Measurements from ENCODE around the gene CEBPB.

Gene CEBPB

DNA sequence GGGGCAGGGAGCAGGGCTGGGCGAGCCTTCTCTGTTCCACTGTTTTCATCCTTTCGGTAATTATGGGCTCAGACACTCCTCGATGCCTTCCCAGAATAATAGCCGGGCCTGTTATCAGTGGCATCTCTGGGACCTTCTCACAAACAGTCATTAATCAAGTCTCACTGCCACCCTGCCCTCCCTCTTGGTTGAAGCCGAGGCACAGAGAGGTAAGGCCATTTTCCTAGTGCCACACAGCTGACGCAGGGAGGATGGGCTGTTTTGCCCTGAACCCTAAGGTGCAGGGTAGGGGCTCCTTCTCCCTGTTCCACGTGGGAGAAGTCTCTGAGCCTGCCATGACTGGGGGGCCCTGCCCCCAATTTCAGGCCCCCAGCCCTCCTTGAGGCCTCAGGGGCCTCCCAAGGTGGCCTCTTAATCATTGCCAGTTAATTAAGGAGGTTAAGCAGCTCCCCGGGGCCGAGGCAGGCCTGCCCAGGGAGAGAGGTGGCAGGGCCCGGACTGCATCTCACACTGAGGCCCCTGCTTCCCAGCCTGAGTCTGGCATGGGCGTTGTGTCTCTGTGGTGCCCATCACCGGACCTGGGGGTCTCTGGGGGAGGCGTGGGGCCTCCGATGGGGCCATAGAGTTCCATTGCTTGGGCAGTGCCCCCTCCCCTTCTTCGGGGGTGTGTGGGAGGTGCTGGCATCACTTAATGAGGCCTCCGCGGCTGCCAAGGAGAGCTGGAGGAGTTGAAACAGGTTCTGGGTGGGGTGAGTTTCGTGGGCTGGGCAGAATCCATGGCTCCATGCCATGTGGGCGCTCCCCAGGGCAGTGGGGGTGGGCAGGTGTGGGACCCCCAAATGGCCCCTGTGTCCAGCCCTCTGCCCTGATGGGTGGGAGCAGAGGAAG is 42.9 kb downstream of the CEBPB start:
- no peak for TF ChIP-seq TAF1 (IDR thresholded peaks at IDR 0.05; ENCODE audit: borderline replicate concordance, insufficient read depth, low read length)
- no peak for TF ChIP-seq POLR2AphosphoS5 (IDR thresholded peaks at IDR 0.05; ENCODE audit: low read depth, low read length)

DNA sequence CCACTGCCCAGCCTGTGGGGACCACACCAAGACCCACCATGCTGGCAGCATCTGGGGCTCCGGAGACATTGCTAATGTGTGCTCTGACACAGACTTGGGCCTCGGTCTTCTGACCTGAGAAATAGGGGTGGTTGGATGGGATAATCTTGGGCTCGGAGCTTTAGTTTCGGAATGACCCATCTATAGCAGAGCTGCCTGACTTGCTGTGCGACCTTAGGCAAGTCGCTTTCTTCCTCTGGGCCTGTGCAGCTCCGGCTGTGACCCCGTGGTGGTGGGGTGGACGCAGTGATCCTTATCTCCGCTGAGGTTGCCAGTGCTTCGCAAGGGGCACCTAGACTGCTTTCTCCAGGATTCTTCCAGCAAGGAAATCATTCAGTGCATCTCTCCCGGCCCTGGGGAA is 43.7 kb downstream of the CEBPB start:
- TF ChIP-seq TAF1 (IDR thresholded peaks at IDR 0.05; ENCODE audit: borderline replicate concordance, insufficient read depth, low read length) (no peak), FOXP2 (optimal IDR thresholded peaks at IDR 0.05; ENCODE audit: borderline replicate concordance, extremely low read depth, extremely low read length, insufficient read depth) (no peak), SIN3A (IDR thresholded peaks at IDR 0.05; ENCODE audit: borderline replicate concordance, insufficient read depth, low read length) (no peak), POLR2AphosphoS5 (IDR thresholded peaks at IDR 0.05; ENCODE audit: low read depth, low read length) (no peak)
- TF ChIP-seq, protein P1, sequence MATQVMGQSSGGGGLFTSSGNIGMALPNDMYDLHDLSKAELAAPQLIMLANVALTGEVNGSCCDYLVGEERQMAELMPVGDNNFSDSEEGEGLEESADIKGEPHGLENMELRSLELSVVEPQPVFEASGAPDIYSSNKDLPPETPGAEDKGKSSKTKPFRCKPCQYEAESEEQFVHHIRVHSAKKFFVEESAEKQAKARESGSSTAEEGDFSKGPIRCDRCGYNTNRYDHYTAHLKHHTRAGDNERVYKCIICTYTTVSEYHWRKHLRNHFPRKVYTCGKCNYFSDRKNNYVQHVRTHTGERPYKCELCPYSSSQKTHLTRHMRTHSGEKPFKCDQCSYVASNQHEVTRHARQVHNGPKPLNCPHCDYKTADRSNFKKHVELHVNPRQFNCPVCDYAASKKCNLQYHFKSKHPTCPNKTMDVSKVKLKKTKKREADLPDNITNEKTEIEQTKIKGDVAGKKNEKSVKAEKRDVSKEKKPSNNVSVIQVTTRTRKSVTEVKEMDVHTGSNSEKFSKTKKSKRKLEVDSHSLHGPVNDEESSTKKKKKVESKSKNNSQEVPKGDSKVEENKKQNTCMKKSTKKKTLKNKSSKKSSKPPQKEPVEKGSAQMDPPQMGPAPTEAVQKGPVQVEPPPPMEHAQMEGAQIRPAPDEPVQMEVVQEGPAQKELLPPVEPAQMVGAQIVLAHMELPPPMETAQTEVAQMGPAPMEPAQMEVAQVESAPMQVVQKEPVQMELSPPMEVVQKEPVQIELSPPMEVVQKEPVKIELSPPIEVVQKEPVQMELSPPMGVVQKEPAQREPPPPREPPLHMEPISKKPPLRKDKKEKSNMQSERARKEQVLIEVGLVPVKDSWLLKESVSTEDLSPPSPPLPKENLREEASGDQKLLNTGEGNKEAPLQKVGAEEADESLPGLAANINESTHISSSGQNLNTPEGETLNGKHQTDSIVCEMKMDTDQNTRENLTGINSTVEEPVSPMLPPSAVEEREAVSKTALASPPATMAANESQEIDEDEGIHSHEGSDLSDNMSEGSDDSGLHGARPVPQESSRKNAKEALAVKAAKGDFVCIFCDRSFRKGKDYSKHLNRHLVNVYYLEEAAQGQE (IDR thresholded peaks at IDR 0.05; ENCODE audit: insufficient read depth in 1 of 2, low read depth in 2 of 2, low read length in 2 of 2) = no peak

DNA sequence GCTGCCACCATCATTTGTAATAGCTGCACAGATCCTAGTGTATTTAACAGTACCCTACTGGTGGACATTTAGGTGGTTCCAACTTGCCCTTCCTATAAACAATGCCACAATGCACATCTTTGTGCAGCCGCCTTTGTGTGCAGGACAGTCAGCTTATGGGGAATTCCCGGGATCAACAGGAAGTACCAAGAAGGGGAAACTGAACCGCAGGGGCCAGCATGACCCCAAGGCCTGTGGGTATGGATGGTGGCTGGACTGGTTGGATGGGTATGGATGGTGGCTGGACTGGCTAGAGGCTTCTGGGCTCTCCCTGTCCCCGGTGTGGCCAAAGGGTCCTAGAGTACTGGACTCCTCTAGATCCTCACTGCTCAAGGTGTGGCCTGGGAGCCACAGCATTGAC is 46.7 kb downstream of the CEBPB start:
- TF ChIP-seq SIN3A (IDR thresholded peaks at IDR 0.05; ENCODE audit: borderline replicate concordance, insufficient read depth, low read length) = no peak
- TF ChIP-seq TAF1 (IDR thresholded peaks at IDR 0.05; ENCODE audit: borderline replicate concordance, insufficient read depth, low read length) = no peak
- TF ChIP-seq FOXP2 (optimal IDR thresholded peaks at IDR 0.05; ENCODE audit: borderline replicate concordance, extremely low read depth, extremely low read length, insufficient read depth) = no peak
- no peak for TF ChIP-seq POLR2AphosphoS5 (IDR thresholded peaks at IDR 0.05; ENCODE audit: low read depth, low read length)
- TF ChIP-seq, protein P1 (IDR thresholded peaks at IDR 0.05; ENCODE audit: insufficient read depth in 1 of 2, low read depth in 2 of 2, low read length in 2 of 2) = no peak

DNA sequence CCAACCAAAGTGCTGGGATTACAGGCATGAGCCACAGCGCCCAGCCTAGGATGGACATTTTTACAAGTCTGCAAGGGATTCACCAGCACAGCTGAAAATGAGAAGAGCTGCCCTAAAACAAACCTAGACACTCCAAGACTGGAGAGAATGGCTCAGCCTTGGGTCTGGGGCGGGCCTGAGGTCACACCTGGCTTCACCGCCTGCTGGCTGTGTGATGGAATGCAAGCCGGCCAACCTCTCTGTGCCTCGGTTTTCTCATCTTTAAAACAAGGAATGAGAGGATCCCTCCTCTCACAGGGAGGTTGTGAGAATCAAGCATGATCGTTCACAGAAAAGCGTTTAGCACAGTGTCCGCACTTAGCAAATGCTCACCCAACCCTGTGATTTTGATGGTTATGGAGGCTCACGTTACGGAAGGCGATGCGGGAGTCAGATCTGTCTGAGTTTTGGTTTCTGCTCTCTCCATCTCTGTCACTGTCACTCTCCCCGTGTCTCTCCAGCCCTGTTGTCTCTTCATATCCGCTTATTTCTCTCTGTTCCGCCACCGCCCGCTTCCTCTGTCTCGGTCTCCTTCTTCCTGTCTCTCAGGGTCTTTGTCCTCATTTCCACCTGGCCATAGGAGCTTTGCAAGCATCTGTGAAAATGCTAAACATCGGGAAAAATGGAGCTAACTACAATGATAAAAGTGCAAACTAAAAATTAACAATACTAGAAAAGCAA is 47.6 kb downstream of the CEBPB start:
- TF ChIP-seq TAF1 (IDR thresholded peaks at IDR 0.05; ENCODE audit: borderline replicate concordance, insufficient read depth, low read length) (no peak), POLR2AphosphoS5 (IDR thresholded peaks at IDR 0.05; ENCODE audit: low read depth, low read length) (no peak), SIN3A (IDR thresholded peaks at IDR 0.05; ENCODE audit: borderline replicate concordance, insufficient read depth, low read length) (no peak), FOXP2 (optimal IDR thresholded peaks at IDR 0.05; ENCODE audit: borderline replicate concordance, extremely low read depth, extremely low read length, insufficient read depth) (no peak)
- TF ChIP-seq, protein P1 (IDR thresholded peaks at IDR 0.05; ENCODE audit: insufficient read depth in 1 of 2, low read depth in 2 of 2, low read length in 2 of 2) = no peak; a peak in 1 of 4 replicates

GRCh38 chr20:50240092-50240491 is 49.5 kb downstream of the CEBPB start:
- TF ChIP-seq, protein P1 (IDR thresholded peaks at IDR 0.05; ENCODE audit: insufficient read depth in 1 of 2, low read depth in 2 of 2, low read length in 2 of 2) = no peak
- TF ChIP-seq SIN3A (IDR thresholded peaks at IDR 0.05; ENCODE audit: borderline replicate concordance, insufficient read depth, low read length) = no peak
- no peak for TF ChIP-seq TAF1 (IDR thresholded peaks at IDR 0.05; ENCODE audit: borderline replicate concordance, insufficient read depth, low read length)
- no peak for TF ChIP-seq POLR2AphosphoS5 (IDR thresholded peaks at IDR 0.05; ENCODE audit: low read depth, low read length)
- no peak for TF ChIP-seq FOXP2 (optimal IDR thresholded peaks at IDR 0.05; ENCODE audit: borderline replicate concordance, extremely low read depth, extremely low read length, insufficient read depth)
